PFSK-1 (cell line): ENCODE measurements around the gene CNOT11.

Experiments
- FOXP2 ChIP-seq: optimal IDR thresholded peaks from 2 replicates; pipeline ENCODE3; 2011; ENCODE audit warnings: borderline replicate concordance, control low read depth, inconsistent platforms; ENCODE audit not compliant: insufficient read depth; ENCODE audit errors: extremely low read length, extremely low read depth
- POLR2AphosphoS5 ChIP-seq: IDR thresholded peaks from 2 replicates; pipeline ENCODE4 v1.6.1; 2012; ENCODE audit warnings: low read depth, mild to moderate bottlenecking, control low read depth, low read length, moderate library complexity
- REST ChIP-seq, 2 experiments: IDR thresholded peaks; 2 replicates each; pipeline versions ENCODE4 v1.6.1 to v1.8.0; 2011 to 2012; ENCODE audit warnings: low read depth in 2 of 2, low read length in 2 of 2, control low read depth in 1 of 2, inconsistent platforms in 1 of 2, mild to moderate bottlenecking in 1 of 2, moderate library complexity in 1 of 2; ENCODE audit not compliant: insufficient read depth in 1 of 2
- SIN3A ChIP-seq: IDR thresholded peaks from 2 replicates; pipeline ENCODE4 v1.6.1; 2012; ENCODE audit warnings: mild to moderate bottlenecking, low read length, moderate library complexity, borderline replicate concordance; ENCODE audit not compliant: insufficient read depth
- TAF1 ChIP-seq: IDR thresholded peaks from 2 replicates; pipeline ENCODE4 v1.6.1; 2012; ENCODE audit warnings: low read length, control low read depth, borderline replicate concordance; ENCODE audit not compliant: insufficient read depth

DNA sequence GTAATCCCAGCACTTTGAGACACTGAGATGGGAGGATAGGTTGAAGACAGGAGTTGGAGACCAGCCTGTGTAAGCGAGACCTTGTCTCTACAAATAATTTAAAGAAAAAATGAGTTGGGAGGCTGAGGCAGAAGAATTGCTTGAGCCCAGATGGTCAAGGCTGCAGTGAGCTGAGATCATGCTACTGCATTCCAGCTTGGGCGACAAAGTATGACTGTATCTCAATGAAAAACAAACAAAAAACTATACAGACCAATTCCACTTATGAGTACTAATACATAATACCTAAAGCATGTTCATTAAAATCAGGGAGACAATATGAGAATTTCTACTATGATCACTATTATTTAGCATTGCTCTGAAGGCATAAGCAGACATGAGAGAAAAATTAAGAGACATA is 43.2 kb downstream of the CNOT11 start:
- TF ChIP-seq POLR2AphosphoS5 = no peak
- no peak for TF ChIP-seq FOXP2
- no peak for TF ChIP-seq REST (IDR thresholded peaks at IDR 0.05; ENCODE audit: insufficient read depth in 1 of 2, low read depth in 2 of 2, low read length in 2 of 2)
- TF ChIP-seq SIN3A = no peak
- no peak for TF ChIP-seq TAF1
